HCT116 (cell line): ENCODE measurements around the gene NCLN. TPM values are rescaled to one million over a fixed set of nuclear protein-coding genes. Genes with fewer than 3 reads are reported as not detected.

Experiments used
- ATAC-seq: fragments of 200-7000 bp; cut with Tn5 transposase; 2 replicates; pipeline ENCODE4 v1.9.1; 2020; ENCODE audit warnings: mild to moderate bottlenecking, moderate library complexity
- BruUV-seq: library from RNA; stranded (reverse); fragments of 400-500 nt; replicated peaks from 2 replicates; lab custom pipeline; 2021; lab: Mats Ljungman, UMichigan
- CTCF ChIA-PET: fragments of 300-600 bp; sonication (Branson Sonifier 250); formaldehyde crosslinking; loops from one replicate; lab custom pipeline; 2021; ENCODE audit warnings: antibody characterized with exemption; lab: Charles Lee
- POLR2A ChIA-PET: fragments of 300-600, 350-600 bp; sonication (Branson Sonifier 250); formaldehyde crosslinking; loops from one replicate; lab custom pipeline; 2021; ENCODE audit warnings: antibody characterized with exemption; lab: Charles Lee
- RAD21 ChIA-PET, 2 experiments: fragments of 300-600 bp; sonication (Branson Sonifier 250); formaldehyde crosslinking; loops; one replicate each; lab custom pipeline; 2023; ENCODE audit warnings: low total read pairs in 2 of 2; ENCODE audit not compliant: uncharacterized antibody in 2 of 2, unreplicated experiment in 2 of 2, low non-redundant PET in 1 of 2; lab: Charles Lee
- DNase-seq: peaks from one replicate; pipeline ENCODE4 v3.0.0-alpha.2; 2010; ENCODE audit warnings: low read depth, low spot score
- H2AFZ ChIP-seq: fragments of 200-600 bp; shearing (Covaris generic), sonication (generic); 2 replicates; pipeline ENCODE4 v1.6.1; 2017; ENCODE audit warnings: low read depth, mixed run types, mixed read lengths, antibody characterized with exemption, low read length; ENCODE audit not compliant: poor library complexity, severe bottlenecking
- H3K27ac ChIP-seq: 2 replicates; pipeline ENCODE4 v1.5.1; 2012; ENCODE audit warnings: low read depth, low read length
- H3K27me3 ChIP-seq: fragments of 200-600 bp; sonication (generic); 2 replicates; pipeline ENCODE4 v1.6.1; 2016; ENCODE audit warnings: mixed run types, low read length, mixed read lengths; ENCODE audit not compliant: insufficient read depth
- H3K36me3 ChIP-seq, 2 experiments: fragments of 200-500 bp in 1 of 2; fragments of 200-600 bp in 1 of 2; sonication (Bioruptor generic) in 1 of 2; sonication (generic) in 1 of 2; 2 replicates each; pipeline versions ENCODE4 v1.5.1 to v1.6.1; 2014 to 2016; ENCODE audit warnings: low read length in 2 of 2, inconsistent platforms in 1 of 2, mixed read lengths in 1 of 2, mixed run types in 1 of 2; ENCODE audit not compliant: insufficient read depth in 2 of 2, control insufficient read depth in 1 of 2
- H3K4me1 ChIP-seq, 2 experiments: fragments of 200-600 bp in 1 of 2; sonication (generic) in 1 of 2; 2 replicates each; pipeline versions ENCODE4 v1.5.1 to v1.6.1; 2012 to 2017; ENCODE audit warnings: low read length in 2 of 2, inconsistent platforms in 1 of 2, mild to moderate bottlenecking in 1 of 2, mixed read lengths in 1 of 2, mixed run types in 1 of 2, moderate library complexity in 1 of 2; ENCODE audit not compliant: insufficient read depth in 2 of 2, control insufficient read depth in 1 of 2
- H3K4me2 ChIP-seq: fragments of 200-600 bp; sonication (generic); 2 replicates; pipeline ENCODE4 v1.6.1; 2017; ENCODE audit warnings: mixed run types, low read length, mixed read lengths
- H3K4me3 ChIP-seq, 2 experiments: fragments of 200-600 bp in 1 of 2; sonication (generic) in 1 of 2; replicated peaks in 1 of 2; 2 replicates each; pipeline ENCODE4 v1.5.1; 2011 to 2016; ENCODE audit warnings: low read length in 2 of 2, control low read depth in 1 of 2, low read depth in 1 of 2, mild to moderate bottlenecking in 1 of 2, mixed read lengths in 1 of 2, mixed run types in 1 of 2
- H3K79me2 ChIP-seq: fragments of 200-600 bp; sonication (generic); 2 replicates; pipeline ENCODE4 v1.6.1; 2017; ENCODE audit warnings: mild to moderate bottlenecking, mixed run types, low read length, moderate library complexity, mixed read lengths; ENCODE audit not compliant: insufficient read depth
- H3K9ac ChIP-seq: fragments of 200-600 bp; sonication (generic); 2 replicates; pipeline ENCODE4 v1.6.1; 2016; ENCODE audit warnings: low read length, mixed read lengths
- H3K9me2 ChIP-seq: fragments of 200-600 bp; sonication (generic), shearing (Covaris generic); 2 replicates; pipeline ENCODE4 v1.6.1; 2017; ENCODE audit warnings: mixed run types, mild to moderate bottlenecking, moderate library complexity; ENCODE audit not compliant: insufficient read depth
- H3K9me3 ChIP-seq, 2 experiments: fragments of 200-500 bp in 1 of 2; fragments of 200-600 bp in 1 of 2; sonication (Bioruptor generic) in 1 of 2; sonication (generic) in 1 of 2; 2 replicates each; pipeline ENCODE4 v1.6.1; 2014 to 2017; ENCODE audit warnings: low read length in 2 of 2, mixed read lengths in 2 of 2, inconsistent platforms in 1 of 2, low read depth in 1 of 2, mild to moderate bottlenecking in 1 of 2, mixed run types in 1 of 2, moderate library complexity in 1 of 2; ENCODE audit not compliant: control insufficient read depth in 1 of 2, insufficient read depth in 1 of 2
- H4K20me1 ChIP-seq: fragments of 200-600 bp; sonication (generic), shearing (Covaris generic); 2 replicates; pipeline ENCODE4 v1.6.1; 2017; ENCODE audit warnings: mixed run types, mild to moderate bottlenecking, moderate library complexity; ENCODE audit not compliant: insufficient read depth
- ATF3 ChIP-seq: IDR thresholded peaks from 2 replicates; pipeline ENCODE4 v1.6.1; 2012
- CBX3 ChIP-seq: IDR thresholded peaks from 2 replicates; pipeline ENCODE4 v1.6.1; 2012; ENCODE audit warnings: low read depth
- CEBPB ChIP-seq: IDR thresholded peaks from 2 replicates; pipeline ENCODE4 v1.6.1; 2012; ENCODE audit warnings: low read depth
- EGR1 ChIP-seq: IDR thresholded peaks from 2 replicates; pipeline ENCODE4 v1.6.1; 2012; ENCODE audit warnings: low read depth
- ELF1 ChIP-seq: IDR thresholded peaks from 2 replicates; pipeline ENCODE4 v1.6.1; 2012; ENCODE audit warnings: low read depth, borderline replicate concordance
- EZH2 ChIP-seq: fragments of 200-600 bp; sonication (generic); IDR thresholded peaks from 2 replicates; pipeline ENCODE4 v1.6.1; 2017; ENCODE audit warnings: antibody characterized with exemption, mixed run types
- FOSL1 ChIP-seq: IDR thresholded peaks from 2 replicates; pipeline ENCODE4 v1.6.1; 2012; ENCODE audit warnings: low read depth
- JUND ChIP-seq: IDR thresholded peaks from 2 replicates; pipeline ENCODE4 v1.6.1; 2012
- MAX ChIP-seq: IDR thresholded peaks from 2 replicates; pipeline ENCODE4 v1.6.1; 2012
- POLR2A ChIP-seq: IDR thresholded peaks from 2 replicates; pipeline ENCODE4 v1.7.0; 2011; ENCODE audit warnings: borderline replicate concordance; ENCODE audit not compliant: insufficient read depth, insufficient read length; ENCODE audit errors: extremely low read depth
- POLR2AphosphoS5 ChIP-seq: IDR thresholded peaks from 2 replicates; pipeline ENCODE4 v1.6.1; 2011; ENCODE audit warnings: mild to moderate bottlenecking, low read depth, low read length, moderate library complexity
- RAD21 ChIP-seq: IDR thresholded peaks from 2 replicates; pipeline ENCODE4 v1.6.1; 2012; ENCODE audit warnings: low read depth, mild to moderate bottlenecking
- SP1 ChIP-seq: IDR thresholded peaks from 2 replicates; pipeline ENCODE4 v1.6.1; 2012; ENCODE audit warnings: low read depth
- SRF ChIP-seq: IDR thresholded peaks from 2 replicates; pipeline ENCODE4 v1.6.1; 2012; ENCODE audit warnings: low read depth
- TCF7L2 ChIP-seq: IDR thresholded peaks from 2 replicates; pipeline ENCODE4 v1.7.0; 2011; ENCODE audit warnings: borderline replicate concordance, inconsistent platforms; ENCODE audit not compliant: insufficient read depth, insufficient read length; ENCODE audit errors: extremely low read depth
- YY1 ChIP-seq: IDR thresholded peaks from 2 replicates; pipeline ENCODE4 v1.6.1; 2011; ENCODE audit warnings: low read length, low read depth, moderate library complexity, mild to moderate bottlenecking; ENCODE audit not compliant: insufficient replicate concordance; ENCODE audit errors: extremely low read depth
- intact Hi-C: fragments of 100-400 bp; cut with micrococcal nuclease; formaldehyde crosslinking; loops from 2 replicates; pipeline ENCODE4 v1.10.0; 2022
- total RNA-seq: library from RNA; stranded (reverse); gene quantifications from one replicate; pipeline ENCODE4 v1.2.1, GENCODE V29; 2021; ENCODE audit not compliant: unreplicated experiment

Gene NCLN
- total RNA-seq, 1 experiment from 2014 or later = 119 TPM

- CTCF ChIA-PET = no interaction called here
- no peak for DNase-seq
- BruUV-seq = no TSS peak
- POLR2A ChIA-PET = no interaction called here
- TF ChIP-seq ATF3 = no peak
- no peak for TF ChIP-seq POLR2AphosphoS5
- TF ChIP-seq EGR1 = no peak
- RAD21 ChIA-PET = no interaction called here
- H3K27me3 ChIP-seq = peaks cover 8% of the 10 kb centered on the region
- ATAC-seq = no peak
- no peaks in the 10 kb centered on the region for H3K4me1 ChIP-seq
- H3K9me2 ChIP-seq = no peaks in the 10 kb centered on the region
- no peaks in the 10 kb centered on the region for H3K79me2 ChIP-seq
- H3K4me3 ChIP-seq = no peak overlapping the region
- H3K27ac ChIP-seq = no peak overlapping the region
- H3K9ac ChIP-seq = no peak overlapping the region
- no peak overlapping the region for H2AFZ ChIP-seq
- H4K20me1 ChIP-seq = no peaks in the 10 kb centered on the region
- H3K4me2 ChIP-seq = no peak overlapping the region
- no peaks in the 10 kb centered on the region for H3K36me3 ChIP-seq
- intact Hi-C loops = no loop called here
- H3K9me3 ChIP-seq = no peaks in the 10 kb centered on the region
Observed at GRCh38 chr19:3229888-3230496, 44.3 kb downstream of the NCLN start.

GRCh38 chr19:3231288-3231687, 45.6 kb downstream of the NCLN start:
- no TSS peak for BruUV-seq

More at GRCh38 chr19:3231288-3231687, 45.6 kb downstream of the NCLN start:
- Histone ChIP-seq H3K79me2 (no peaks in the 10 kb centered on the region), H3K9ac (no peak overlapping the region), H3K36me3 (no peaks in the 10 kb centered on the region), H2AFZ (no peak overlapping the region), H4K20me1 (no peaks in the 10 kb centered on the region), H3K4me3 (no peak overlapping the region), H3K4me1 (no peaks in the 10 kb centered on the region)
- DNase-seq = no peak
- POLR2A ChIA-PET = no interaction called here
- RAD21 ChIA-PET = no interaction called here
- intact Hi-C loops = no loop called here
- CTCF ChIA-PET = no interaction called here
- no peak for ATAC-seq
- TF ChIP-seq FOSL1 = no peak
- TF ChIP-seq CBX3 = no peak
- TF ChIP-seq YY1 = no peak
- TF ChIP-seq EGR1 = no peak
- no peak for TF ChIP-seq RAD21
- no peak for TF ChIP-seq JUND
- no peak for TF ChIP-seq EZH2
- TF ChIP-seq ATF3 = no peak
- no peak for TF ChIP-seq CEBPB
- TF ChIP-seq MAX = no peak
- TF ChIP-seq ELF1 = no peak
- no peak for TF ChIP-seq POLR2A
- TF ChIP-seq TCF7L2 = no peak
- TF ChIP-seq SRF = no peak
- no peak for TF ChIP-seq SP1
- TF ChIP-seq, all 23 proteins: peak for 0
- Histone ChIP-seq H3K27me3 (peaks cover 8% of the 10 kb centered on the region), H3K9me2 (no peaks in the 10 kb centered on the region), H3K4me2 (no peak overlapping the region), H3K27ac (no peak overlapping the region), H3K9me3 (no peaks in the 10 kb centered on the region)
